GM19240 (cell line): ENCODE data around the gene ICA1.
A peak's percentile ranks its signal among the peaks of the same experiment; 100 is the strongest.

Experiments used
- DNase-seq: peaks from one replicate; pipeline ENCODE4 v3.0.0; 2011; ENCODE audit warnings: low spot score; ENCODE audit not compliant: insufficient read length

The ICA1 gene

GRCh38 chr7:8201846-8202441, 60.0 kb downstream of the ICA1 start:
- DNase-seq, result no peak

GRCh38 chr7:8200717-8201116, 61.2 kb downstream of the ICA1 start:
- no peak for DNase-seq

- DNase-seq, result no peak
These were observed 61.7 kb downstream of the ICA1 start for GRCh38 chr7:8200316-8200715.

GRCh38 chr7:8197994-8198698, 63.8 kb downstream of the ICA1 start:
- no peak for DNase-seq

- no peak for DNase-seq
These were observed 69.1 kb downstream of the ICA1 start for GRCh38 chr7:8192897-8193296.

- no peak for DNase-seq
These were observed 71.7 kb downstream of the ICA1 start for GRCh38 chr7:8190119-8190895.

GRCh38 chr7:8189625-8190024, 72.3 kb downstream of the ICA1 start:
- DNase-seq, result no peak

GRCh38 chr7:8185926-8186683, 75.9 kb downstream of the ICA1 start:
- DNase-seq, result no peak

- no peak for DNase-seq
These were observed 77.7 kb downstream of the ICA1 start for GRCh38 chr7:8184221-8184620.

- DNase-seq, result no peak
These were observed 82.5 kb downstream of the ICA1 start for GRCh38 chr7:8179486-8179885.

- no peak for DNase-seq
These were observed 83.6 kb downstream of the ICA1 start for GRCh38 chr7:8178353-8178752.

- no peak for DNase-seq
These were observed 84.6 kb downstream of the ICA1 start for GRCh38 chr7:8177109-8177933.

GRCh38 chr7:8176370-8177081, 85.4 kb downstream of the ICA1 start:
- peak; percentile 29 for DNase-seq

- no peak for DNase-seq
These were observed 86.0 kb downstream of the ICA1 start for GRCh38 chr7:8175929-8176369.

- no peak for DNase-seq
These were observed 89.3 kb downstream of the ICA1 start for GRCh38 chr7:8172372-8173354.

- DNase-seq, result no peak
These were observed 92.8 kb downstream of the ICA1 start for GRCh38 chr7:8169171-8169570.

- no peak for DNase-seq
These were observed 93.6 kb downstream of the ICA1 start for GRCh38 chr7:8168336-8168735.

GRCh38 chr7:8165150-8165549, 96.8 kb downstream of the ICA1 start:
- no peak for DNase-seq

- no peak for DNase-seq
These were observed 99.8 kb downstream of the ICA1 start for GRCh38 chr7:8162181-8162580.
